Uterus (tissue), 2 donors: ENCODE measurements around the gene MSI2.

Experiments
- POLR2A ChIP-seq, 2 donors: fragments of 450-650 bp; IDR thresholded peaks; one replicate each; pipeline ENCODE4 v1.6.1; 2016; ENCODE audit warnings: antibody characterized with exemption in 2 of 2, mild to moderate bottlenecking in 1 of 2, moderate library complexity in 1 of 2
- TF ChIP-seq, protein P1 (sequence below), 4 experiments: fragments of 200-600 bp in 2 of 4; fragments of 450-650 bp in 2 of 4; sonication (generic) in 2 of 4; IDR thresholded peaks; one replicate each; pipeline ENCODE4 v1.5.1; 2016 to 2019; ENCODE audit warnings: antibody characterized with exemption in 4 of 4, mild to moderate bottlenecking in 2 of 4, moderate library complexity in 1 of 4

DNA sequence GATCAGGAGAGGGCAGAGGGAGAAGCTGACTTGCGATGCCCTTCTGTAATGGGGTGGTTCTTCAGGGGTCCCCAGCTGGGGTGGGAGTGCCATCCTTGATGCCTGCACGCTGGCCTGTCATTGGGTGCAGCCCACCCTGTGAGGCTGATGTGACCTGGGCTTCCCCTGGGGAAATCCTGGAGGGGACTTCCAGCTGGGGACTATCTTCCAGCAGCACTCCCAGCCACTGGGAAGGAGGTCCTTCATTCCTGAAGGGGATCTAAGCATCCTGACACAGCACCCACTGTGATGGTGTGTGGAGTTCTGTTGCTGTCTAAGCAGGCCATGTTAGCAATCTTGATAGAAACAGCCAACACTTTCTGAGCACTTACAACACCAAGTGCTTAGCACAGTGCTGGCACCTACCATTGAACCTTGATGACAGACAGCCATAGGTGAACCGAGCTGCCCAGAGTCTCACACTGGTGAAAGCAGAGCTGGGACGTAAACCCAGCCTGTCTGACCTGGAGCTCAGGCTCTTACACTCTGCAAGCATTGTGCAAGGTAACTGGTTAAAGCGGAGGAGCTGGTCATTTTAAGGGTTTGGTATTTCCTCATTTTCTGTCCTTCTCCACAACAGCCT, 277.5 kb downstream of the MSI2 start:
- TF ChIP-seq, protein P1, sequence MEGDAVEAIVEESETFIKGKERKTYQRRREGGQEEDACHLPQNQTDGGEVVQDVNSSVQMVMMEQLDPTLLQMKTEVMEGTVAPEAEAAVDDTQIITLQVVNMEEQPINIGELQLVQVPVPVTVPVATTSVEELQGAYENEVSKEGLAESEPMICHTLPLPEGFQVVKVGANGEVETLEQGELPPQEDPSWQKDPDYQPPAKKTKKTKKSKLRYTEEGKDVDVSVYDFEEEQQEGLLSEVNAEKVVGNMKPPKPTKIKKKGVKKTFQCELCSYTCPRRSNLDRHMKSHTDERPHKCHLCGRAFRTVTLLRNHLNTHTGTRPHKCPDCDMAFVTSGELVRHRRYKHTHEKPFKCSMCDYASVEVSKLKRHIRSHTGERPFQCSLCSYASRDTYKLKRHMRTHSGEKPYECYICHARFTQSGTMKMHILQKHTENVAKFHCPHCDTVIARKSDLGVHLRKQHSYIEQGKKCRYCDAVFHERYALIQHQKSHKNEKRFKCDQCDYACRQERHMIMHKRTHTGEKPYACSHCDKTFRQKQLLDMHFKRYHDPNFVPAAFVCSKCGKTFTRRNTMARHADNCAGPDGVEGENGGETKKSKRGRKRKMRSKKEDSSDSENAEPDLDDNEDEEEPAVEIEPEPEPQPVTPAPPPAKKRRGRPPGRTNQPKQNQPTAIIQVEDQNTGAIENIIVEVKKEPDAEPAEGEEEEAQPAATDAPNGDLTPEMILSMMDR (IDR thresholded peaks at IDR 0.05) = no peak
- no peak for TF ChIP-seq POLR2A (IDR thresholded peaks at IDR 0.05)
